Rectal smooth muscle tissue (tissue), 1 donor: ENCODE measurements around the gene DHX30.
"Not testable (repeated sequence)": the region's sequence is repeated elsewhere in the genome, so short reads cannot be mapped to it uniquely, and the experiment has no call there.

Experiments used
- H3K27ac ChIP-seq: one replicate; pipeline ENCODE4 v1.7.0; 2013; ENCODE audit warnings: low read depth, low read length, inconsistent platforms
- H3K27me3 ChIP-seq: one replicate; pipeline ENCODE4 v1.7.0; 2013; ENCODE audit warnings: low read length; ENCODE audit not compliant: control insufficient read depth, insufficient read depth
- H3K36me3 ChIP-seq: one replicate; pipeline ENCODE4 v1.7.0; 2013; ENCODE audit warnings: low read length; ENCODE audit not compliant: control insufficient read depth, insufficient read depth
- H3K4me1 ChIP-seq: one replicate; pipeline ENCODE4 v1.7.0; 2013; ENCODE audit warnings: low read length; ENCODE audit not compliant: control insufficient read depth, insufficient read depth
- H3K4me3 ChIP-seq: one replicate; pipeline ENCODE4 v1.7.0; 2013; ENCODE audit warnings: low read length
- H3K9ac ChIP-seq: one replicate; pipeline ENCODE4 v1.7.0; 2013; ENCODE audit warnings: low read length

Gene DHX30

DNA sequence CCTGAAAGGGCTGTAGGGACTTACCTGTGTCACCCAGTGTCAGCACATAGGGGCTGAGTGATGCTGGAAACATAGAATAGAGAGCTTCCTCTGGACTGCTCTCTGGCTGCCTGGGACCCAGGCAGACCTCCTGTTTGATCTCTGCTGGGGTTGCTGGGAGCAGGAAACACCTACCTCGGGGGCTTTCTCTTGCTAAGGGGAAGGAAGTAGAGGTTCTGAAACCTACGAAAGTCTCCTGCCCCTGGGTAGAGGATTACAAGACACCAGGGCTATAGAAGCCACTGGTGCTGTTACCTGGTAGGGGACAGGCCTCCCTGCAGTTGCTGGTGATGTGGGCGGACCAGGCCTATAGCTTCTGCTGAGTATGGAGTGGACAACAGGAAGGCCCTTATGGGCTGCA lies 81.7 kb downstream of the DHX30 start:
- Histone ChIP-seq H3K27ac (no peak overlapping the region), H3K9ac (no peak overlapping the region), H3K36me3 (no peaks in the 10 kb centered on the region), H3K4me1 (no peaks in the 10 kb centered on the region), H3K27me3 (no peaks in the 10 kb centered on the region), H3K4me3 (no peak overlapping the region)

GRCh38 chr3:47885168-47885567 lies 82.2 kb downstream of the DHX30 start:
- H3K4me1 ChIP-seq, result peaks cover 2% of the 10 kb centered on the region
- H3K27ac ChIP-seq, result no peak overlapping the region
- H3K27me3 ChIP-seq, result no peaks in the 10 kb centered on the region
- H3K9ac ChIP-seq, result no peak overlapping the region
- H3K36me3 ChIP-seq, result no peaks in the 10 kb centered on the region
- no peak overlapping the region for H3K4me3 ChIP-seq

GRCh38 chr3:47887991-47888390 lies 85.1 kb downstream of the DHX30 start:
- not testable (repeated sequence) for H3K27ac ChIP-seq, H3K36me3 ChIP-seq, H3K9ac ChIP-seq, H3K4me3 ChIP-seq, H3K27me3 ChIP-seq
- peaks cover 14% of the 10 kb centered on the region for H3K4me1 ChIP-seq

DNA sequence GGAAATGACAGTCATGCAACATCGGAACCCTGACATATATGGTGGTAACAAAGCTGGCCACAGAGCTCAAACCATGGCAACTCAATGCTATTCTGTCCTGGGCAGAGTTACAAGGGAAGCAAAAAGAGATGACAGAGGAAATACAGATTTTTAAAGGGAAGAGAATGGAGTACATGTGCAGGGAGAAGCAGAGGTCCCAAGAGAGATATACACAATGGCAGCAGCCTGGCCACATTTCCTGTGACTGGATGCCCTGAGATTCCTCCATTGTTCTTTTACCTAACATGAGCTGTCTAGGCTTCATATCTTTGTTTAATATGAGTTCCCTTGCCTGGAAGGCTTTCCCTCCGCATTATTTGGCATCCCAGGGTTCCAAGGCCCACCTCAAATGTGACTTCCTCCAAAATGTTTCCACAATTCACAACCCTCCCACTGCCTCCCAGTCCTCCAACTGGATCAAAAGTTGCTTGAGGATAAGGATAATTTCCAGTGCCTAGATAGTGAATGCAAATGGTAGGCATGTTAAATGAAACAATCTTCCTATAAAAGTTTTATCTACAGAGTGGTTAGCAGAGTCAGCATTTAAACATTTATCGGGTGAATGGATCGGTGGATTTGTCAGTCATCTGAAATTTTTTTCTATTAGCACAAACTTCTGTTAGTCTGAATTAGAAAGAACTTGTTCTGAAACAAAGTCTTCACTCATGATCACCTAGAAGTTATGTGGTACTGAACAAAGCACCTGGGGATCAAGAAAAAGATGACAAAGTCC lies 86.2 kb downstream of the DHX30 start:
- no peaks in the 10 kb centered on the region for H3K36me3 ChIP-seq
- no peak overlapping the region for H3K9ac ChIP-seq
- no peaks in the 10 kb centered on the region for H3K27me3 ChIP-seq
- H3K27ac ChIP-seq, result no peak overlapping the region
- H3K4me3 ChIP-seq, result no peak overlapping the region
- H3K4me1 ChIP-seq, result peaks cover 14% of the 10 kb centered on the region

DNA sequence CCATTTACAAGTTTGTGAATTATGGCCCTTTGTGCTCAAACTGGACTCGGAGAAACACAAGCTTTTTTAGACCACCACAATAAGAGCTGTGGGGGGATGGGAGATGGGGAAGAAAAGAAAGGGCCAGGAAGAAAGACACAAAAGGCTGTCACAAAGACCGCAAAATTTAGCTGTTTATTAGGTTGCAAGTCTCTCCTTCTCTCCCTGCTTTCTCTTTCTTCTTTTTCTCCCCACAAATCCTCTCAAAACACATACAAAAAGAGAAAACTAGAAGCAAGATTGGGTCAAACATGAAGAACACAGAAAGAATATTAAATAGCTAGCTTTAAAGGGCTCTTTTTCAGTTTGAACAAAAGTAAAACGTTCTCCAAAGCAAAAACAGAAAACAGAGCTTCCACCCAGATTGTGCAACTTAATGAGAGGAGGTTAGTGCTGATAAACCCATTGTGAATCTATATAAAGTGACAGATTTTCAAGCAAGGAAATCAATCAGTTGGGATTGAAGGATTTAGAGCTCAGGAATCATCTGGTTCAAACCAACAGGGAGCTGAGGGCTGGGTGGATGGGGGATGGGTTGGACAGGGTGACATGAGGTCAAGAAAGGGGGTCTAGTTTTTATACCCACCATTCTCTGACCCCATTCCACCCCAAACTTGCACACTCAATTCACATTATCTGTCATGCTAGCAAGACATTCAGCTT lies 87.3 kb downstream of the DHX30 start:
- no peak overlapping the region for H3K4me3 ChIP-seq
- H3K27me3 ChIP-seq, result no peaks in the 10 kb centered on the region
- H3K27ac ChIP-seq, result peak overlapping the region; percentile 34
- no peak overlapping the region for H3K9ac ChIP-seq
- H3K36me3 ChIP-seq, result no peaks in the 10 kb centered on the region
- H3K4me1 ChIP-seq, result peaks cover 14% of the 10 kb centered on the region

DNA sequence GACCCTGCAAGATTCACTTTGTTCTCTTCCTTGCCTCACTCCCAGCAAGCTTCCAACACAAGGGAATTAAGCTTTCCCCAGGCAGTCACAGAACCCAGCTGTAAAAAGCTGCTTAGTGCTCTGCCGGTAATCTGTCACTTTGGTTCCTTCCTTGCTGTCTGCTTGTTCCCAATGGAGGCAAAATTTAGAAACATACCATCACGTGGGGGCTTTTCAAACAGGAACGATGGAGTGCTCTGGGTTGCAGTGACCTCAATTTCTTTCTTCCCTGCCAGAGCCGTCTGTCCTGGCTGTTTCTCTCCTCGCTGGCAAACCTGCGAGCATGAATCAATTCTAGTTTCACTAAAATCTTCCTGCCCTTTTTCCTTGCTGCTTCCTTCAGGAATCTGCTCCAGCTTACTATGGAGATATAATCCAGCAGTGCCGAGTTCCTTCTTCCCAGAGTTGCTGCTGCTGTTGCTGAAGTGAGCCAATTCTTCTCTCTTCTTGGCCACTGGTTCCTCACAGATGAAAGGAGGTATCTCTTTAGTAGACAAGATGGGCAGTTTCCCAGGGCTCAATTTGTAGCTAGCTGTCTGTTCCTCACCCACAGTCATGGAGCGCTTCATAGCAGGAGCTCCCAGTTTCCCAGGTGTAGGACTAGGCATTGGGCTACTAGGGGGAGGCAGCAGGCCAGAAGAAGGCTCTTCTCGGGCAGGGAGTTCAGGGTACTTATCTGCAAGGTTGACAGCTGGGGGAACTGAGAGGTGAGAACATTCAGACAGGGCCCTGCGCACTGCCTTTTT lies 88.1 kb downstream of the DHX30 start:
- H3K36me3 ChIP-seq, result no peaks in the 10 kb centered on the region
- H3K4me3 ChIP-seq, result no peak overlapping the region
- H3K27me3 ChIP-seq, result no peaks in the 10 kb centered on the region
- peaks cover 14% of the 10 kb centered on the region for H3K4me1 ChIP-seq
- no peak overlapping the region for H3K9ac ChIP-seq
- H3K27ac ChIP-seq, result peak overlapping the region; percentile 35

GRCh38 chr3:47891613-47892005 lies 88.7 kb downstream of the DHX30 start:
- Histone ChIP-seq H3K27me3 (no peaks in the 10 kb centered on the region), H3K9ac (no peak overlapping the region), H3K4me3 (no peak overlapping the region), H3K27ac (peak overlapping the region; percentile 35), H3K4me1 (peaks cover 14% of the 10 kb centered on the region), H3K36me3 (no peaks in the 10 kb centered on the region)

DNA sequence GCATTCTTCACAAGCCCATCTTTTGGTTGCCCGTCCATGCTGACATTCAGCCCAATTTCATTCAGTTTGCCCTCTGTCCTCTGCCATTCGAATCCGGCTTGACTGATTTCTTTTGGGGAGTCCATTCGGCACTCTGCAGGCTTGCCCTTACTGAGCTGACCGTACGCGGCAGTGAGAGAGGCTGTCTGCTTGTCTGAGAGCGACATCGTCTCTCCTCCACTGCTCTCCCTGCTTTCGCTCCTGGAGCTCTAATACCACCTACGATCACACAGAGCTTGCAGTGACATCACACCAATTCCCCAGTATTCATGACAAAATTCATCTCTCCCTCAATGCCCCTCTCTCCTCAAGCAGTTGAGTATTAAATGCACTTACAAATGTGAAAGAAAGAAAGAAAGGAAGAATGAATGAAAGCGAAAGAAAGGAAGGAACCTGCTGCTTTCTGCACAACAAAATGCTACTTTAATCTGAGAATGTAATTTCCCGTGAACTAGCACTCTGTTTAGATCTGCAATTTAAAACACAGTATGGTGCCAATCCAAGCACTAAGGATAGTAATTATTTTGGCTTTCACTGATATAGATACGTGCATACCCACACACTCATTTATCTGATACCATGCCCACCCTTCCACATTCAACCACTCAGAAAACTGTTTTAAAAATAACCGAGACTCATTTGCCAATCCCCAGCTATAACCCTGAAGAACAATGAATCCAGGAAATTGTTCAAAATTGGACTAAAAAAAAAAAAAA lies 89.5 kb downstream of the DHX30 start:
- Histone ChIP-seq H3K27ac (no peak overlapping the region), H3K9ac (no peak overlapping the region), H3K36me3 (no peaks in the 10 kb centered on the region), H3K27me3 (no peaks in the 10 kb centered on the region), H3K4me1 (peaks cover 14% of the 10 kb centered on the region), H3K4me3 (no peak overlapping the region)

DNA sequence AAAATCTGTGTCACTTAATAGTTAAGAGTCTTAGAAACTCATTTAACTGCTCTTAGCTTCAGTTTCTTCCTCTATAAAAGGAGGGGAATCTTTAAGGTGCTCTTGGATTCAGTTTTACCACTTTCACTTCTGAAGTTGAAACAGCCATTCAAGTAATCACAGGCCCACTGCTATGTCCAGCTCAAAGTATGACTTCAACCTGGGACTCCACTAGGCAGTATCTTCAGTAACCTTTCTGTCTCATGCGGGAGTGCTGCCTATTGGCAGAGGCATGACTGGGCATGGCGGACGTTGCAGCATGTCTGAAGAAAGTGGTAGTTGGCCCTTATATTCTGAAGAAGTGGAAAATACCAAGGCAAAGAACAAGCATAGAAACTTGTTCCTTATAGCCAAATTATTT lies 92.3 kb downstream of the DHX30 start:
- Histone ChIP-seq H3K27me3 (no peaks in the 10 kb centered on the region), H3K27ac (no peak overlapping the region), H3K4me1 (peaks cover 14% of the 10 kb centered on the region), H3K36me3 (peaks cover 2% of the 10 kb centered on the region), H3K4me3 (no peak overlapping the region), H3K9ac (no peak overlapping the region)

- H3K27me3 ChIP-seq, result no peaks in the 10 kb centered on the region
- H3K9ac ChIP-seq, result no peak overlapping the region
- H3K27ac ChIP-seq, result no peak overlapping the region
- peaks cover 2% of the 10 kb centered on the region for H3K36me3 ChIP-seq
- H3K4me1 ChIP-seq, result peaks cover 3% of the 10 kb centered on the region
- no peak overlapping the region for H3K4me3 ChIP-seq
These were observed 93.8 kb downstream of the DHX30 start for GRCh38 chr3:47896736-47897135.

- Histone ChIP-seq H3K27me3 (no peaks in the 10 kb centered on the region), H3K36me3 (peaks cover 2% of the 10 kb centered on the region), H3K4me1 (peaks cover 2% of the 10 kb centered on the region), H3K9ac (no peak overlapping the region), H3K4me3 (no peak overlapping the region), H3K27ac (no peak overlapping the region)
These were observed 95.0 kb downstream of the DHX30 start for GRCh38 chr3:47897954-47898353.
